Mesodermal cell (in vitro differentiated cells): ENCODE data around the gene CHST11.

Experiments used
- H3K27ac ChIP-seq: 2 replicates; pipeline ENCODE4 v1.7.0; 2013; ENCODE audit warnings: mild to moderate bottlenecking, low read depth, low read length, moderate library complexity; ENCODE audit not compliant: severe bottlenecking
- H3K36me3 ChIP-seq: 2 replicates; pipeline ENCODE4 v1.7.1; 2013; ENCODE audit warnings: mild to moderate bottlenecking, low read length, moderate library complexity; ENCODE audit not compliant: control insufficient read depth, insufficient read depth
- H3K4me1 ChIP-seq: one replicate; pipeline ENCODE4 v1.7.1; 2013; ENCODE audit warnings: mild to moderate bottlenecking, low read length; ENCODE audit not compliant: insufficient read depth, control insufficient read depth, poor library complexity, severe bottlenecking
- H3K4me3 ChIP-seq: 2 replicates; pipeline ENCODE4 v1.7.0; 2013; ENCODE audit warnings: low read length, control low read depth, mild to moderate bottlenecking; ENCODE audit not compliant: insufficient read depth, poor library complexity, severe bottlenecking; ENCODE audit errors: extremely low read depth
- H3K9me3 ChIP-seq: 2 replicates; pipeline ENCODE4 v1.7.1; 2013; ENCODE audit warnings: mild to moderate bottlenecking, low read length, moderate library complexity; ENCODE audit not compliant: control insufficient read depth
- WGBS, 2 experiments: methylation state at CpG; one replicate each; pipeline ENCODE4 v1.1.5; 2013; ENCODE audit warnings: missing lambda C conversion rate in 2 of 2; ENCODE audit not compliant: insufficient coverage in 2 of 2; 5-methylcytosine and 5-hydroxymethylcytosine counted together

CHST11 gene

GRCh38 chr12:104657726-104658484 is 201.2 kb downstream of the CHST11 start:
- Histone ChIP-seq H3K9me3 (no peaks in the 10 kb centered on the region), H3K4me3 (no peak overlapping the region), H3K27ac (no peak overlapping the region), H3K4me1 (peaks cover 10% of the 10 kb centered on the region), H3K36me3 (no peaks in the 10 kb centered on the region)
- WGBS, 2 experiments = 85 to 90% methylated on average over 6 to 11 of the region's 13 CpGs

GRCh38 chr12:104659058-104659457 is 202.3 kb downstream of the CHST11 start:
- Histone ChIP-seq H3K27ac (no peak overlapping the region), H3K4me1 (peaks cover 10% of the 10 kb centered on the region), H3K4me3 (no peak overlapping the region), H3K9me3 (no peaks in the 10 kb centered on the region), H3K36me3 (no peaks in the 10 kb centered on the region)
- WGBS, 2 experiments = 98 to 100% methylated on average over 3 to 5 of the region's 5 CpGs

DNA sequence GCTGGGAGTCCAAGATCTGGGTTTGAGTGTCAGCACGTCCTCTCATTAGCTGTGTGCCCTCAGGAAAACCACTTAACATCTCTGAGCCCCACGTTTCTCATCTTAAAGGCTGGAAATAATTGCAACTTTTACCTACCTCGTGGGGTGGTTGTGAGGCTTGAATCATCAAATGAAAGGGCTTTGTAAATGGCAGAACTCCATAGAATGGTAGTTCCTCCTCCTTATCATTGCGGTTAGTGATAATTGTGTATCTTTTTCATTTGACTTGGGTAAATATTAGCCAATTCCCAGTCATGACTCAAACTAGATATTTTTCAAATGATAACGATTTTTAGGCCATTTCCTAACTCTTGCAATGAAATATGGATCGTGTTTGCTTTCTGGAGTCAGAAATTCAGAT is 205.5 kb downstream of the CHST11 start:
- no peak overlapping the region for H3K27ac ChIP-seq
- no peaks in the 10 kb centered on the region for H3K9me3 ChIP-seq
- no peak overlapping the region for H3K4me3 ChIP-seq
- H3K4me1 ChIP-seq = no peaks in the 10 kb centered on the region
- WGBS, 2 experiments = 71 to 82% methylated on average over 1 to 3 of the region's 6 CpGs
- H3K36me3 ChIP-seq = no peaks in the 10 kb centered on the region

GRCh38 chr12:104662908-104663307 is 206.2 kb downstream of the CHST11 start:
- Histone ChIP-seq H3K9me3 (no peaks in the 10 kb centered on the region), H3K4me1 (no peaks in the 10 kb centered on the region), H3K36me3 (no peaks in the 10 kb centered on the region), H3K4me3 (no peak overlapping the region), H3K27ac (no peak overlapping the region)
- WGBS, 2 experiments = 100% methylated on average over 2 to 3 of the region's 9 CpGs

DNA sequence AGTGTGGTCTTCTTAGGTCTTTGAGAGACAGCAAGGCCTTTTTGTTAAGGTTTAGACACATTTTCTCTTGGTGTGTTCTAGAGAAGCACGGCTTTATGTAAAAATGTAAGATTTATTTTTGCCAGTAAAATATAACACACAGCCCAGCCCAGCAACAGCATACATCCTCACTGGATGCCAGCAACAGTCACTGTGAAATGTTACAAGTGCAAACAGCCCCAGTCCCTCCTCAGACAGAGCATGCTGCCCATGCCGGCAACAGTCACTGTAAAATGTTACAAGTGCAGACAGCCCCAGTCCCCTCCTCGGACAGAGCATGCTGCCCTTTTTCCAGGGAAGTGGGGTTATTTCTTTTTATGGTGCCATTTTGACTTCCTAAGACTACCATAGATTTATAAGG is 207.6 kb downstream of the CHST11 start:
- WGBS, 2 experiments = 100% methylated on average over 1 of the region's 3 CpGs; no CpG with 5 or more reads in 1 of the 2 experiments
- Histone ChIP-seq H3K4me3 (no peak overlapping the region), H3K36me3 (no peaks in the 10 kb centered on the region), H3K27ac (no peak overlapping the region), H3K4me1 (peaks cover 13% of the 10 kb centered on the region), H3K9me3 (no peaks in the 10 kb centered on the region)

GRCh38 chr12:104665296-104665695 is 208.5 kb downstream of the CHST11 start:
- no peak overlapping the region for H3K27ac ChIP-seq
- H3K4me3 ChIP-seq = no peak overlapping the region
- H3K4me1 ChIP-seq = peaks cover 15% of the 10 kb centered on the region
- no peaks in the 10 kb centered on the region for H3K36me3 ChIP-seq
- no peaks in the 10 kb centered on the region for H3K9me3 ChIP-seq
- 83 to 100% methylated on average over 1 to 2 of the region's 4 CpGs for WGBS, 2 experiments

- WGBS, 2 experiments = 84 to 95% methylated on average over 6 to 7 of the region's 7 CpGs
- Histone ChIP-seq H3K9me3 (no peaks in the 10 kb centered on the region), H3K4me3 (no peak overlapping the region), H3K36me3 (no peaks in the 10 kb centered on the region), H3K27ac (no peak overlapping the region), H3K4me1 (peaks cover 27% of the 10 kb centered on the region)
Observed at GRCh38 chr12:104667139-104667538, 210.4 kb downstream of the CHST11 start.

DNA sequence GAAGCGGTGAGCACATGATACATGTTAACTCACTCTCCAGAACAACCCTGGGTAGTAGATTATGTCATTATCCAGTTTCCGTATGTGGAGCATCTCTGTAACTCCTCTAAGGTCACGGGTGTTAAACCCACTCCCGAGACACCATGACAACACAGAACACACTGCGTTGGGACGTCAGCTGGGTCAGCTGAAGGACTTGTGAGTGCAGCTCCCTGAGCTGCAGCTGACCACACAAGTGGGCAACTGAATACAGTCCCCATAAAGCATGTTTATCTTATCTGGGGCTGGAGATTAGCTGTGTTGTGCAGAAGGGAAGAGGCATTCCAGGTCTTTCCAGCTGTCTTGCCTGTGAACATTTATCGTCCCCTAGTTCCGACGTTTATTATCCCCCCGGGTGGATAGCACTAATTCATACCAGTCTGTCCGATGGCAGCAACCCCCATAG is 211.5 kb downstream of the CHST11 start:
- 81 to 84% methylated on average over 7 to 8 of the region's 11 CpGs for WGBS, 2 experiments
- Histone ChIP-seq H3K9me3 (no peaks in the 10 kb centered on the region), H3K4me3 (no peak overlapping the region), H3K36me3 (no peaks in the 10 kb centered on the region), H3K27ac (peak overlapping the region; percentile 78), H3K4me1 (peaks cover 29% of the 10 kb centered on the region)

DNA sequence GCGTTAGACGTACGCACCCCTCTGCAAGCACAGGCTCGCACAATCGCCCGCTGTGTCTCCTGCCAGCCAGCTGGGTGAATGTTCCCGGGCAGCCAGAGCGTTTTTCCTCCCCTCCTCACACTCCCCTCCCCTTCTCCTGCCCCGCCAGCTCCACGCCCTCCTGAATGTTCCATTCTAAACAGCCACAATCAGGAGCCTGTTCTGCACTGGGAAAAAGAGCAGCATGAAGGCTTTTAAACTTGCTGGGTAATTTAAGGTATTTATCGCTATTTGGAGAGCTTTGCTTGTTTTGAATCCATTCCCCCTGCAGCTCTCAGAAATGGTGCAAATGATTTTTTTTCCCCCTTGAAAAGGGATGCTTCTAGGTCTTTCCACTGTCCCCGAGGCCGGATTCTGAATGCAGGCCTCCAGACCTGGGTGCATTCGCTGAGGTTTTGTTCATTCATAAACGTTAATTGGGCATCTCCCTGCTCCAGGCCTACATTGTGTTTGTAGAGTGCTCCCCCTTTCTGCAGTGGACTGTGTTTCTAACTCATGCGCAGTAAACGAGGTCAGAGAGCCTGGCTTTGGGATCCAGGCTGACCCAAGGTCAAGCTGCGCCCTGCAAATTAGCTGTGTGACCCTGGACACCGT is 212.5 kb downstream of the CHST11 start:
- H3K4me3 ChIP-seq = no peak overlapping the region
- peaks cover 36% of the 10 kb centered on the region for H3K4me1 ChIP-seq
- peak overlapping the region; percentile 78 for H3K27ac ChIP-seq
- H3K36me3 ChIP-seq = no peaks in the 10 kb centered on the region
- WGBS, 2 experiments = 74 to 75% methylated on average over 13 to 15 of the region's 19 CpGs
- no peaks in the 10 kb centered on the region for H3K9me3 ChIP-seq

GRCh38 chr12:104669851-104670337 is 213.1 kb downstream of the CHST11 start:
- no peaks in the 10 kb centered on the region for H3K9me3 ChIP-seq
- peaks cover 36% of the 10 kb centered on the region for H3K4me1 ChIP-seq
- no peak overlapping the region for H3K27ac ChIP-seq
- H3K4me3 ChIP-seq = no peak overlapping the region
- no peaks in the 10 kb centered on the region for H3K36me3 ChIP-seq
- 93 to 100% methylated on average over 1 to 4 of the region's 6 CpGs for WGBS, 2 experiments
